ACHN (cell line): Measurements from ENCODE around the gene ADGRB3.

Source experiments
- DNase-seq: peaks from one replicate; pipeline ENCODE4 v3.0.0-alpha.2; 2015
- in situ Hi-C: cut with HindIII; loops from 2 replicates; pipeline ENCODE4 v1.10.0; 2017; ENCODE audit warnings: low sequenced_read_pairs, low pct_ligation_motif_present, low pct_unique_long_range_greater_than_20kb

The ADGRB3 gene

GRCh38 chr6:69293471-69293870, 658.4 kb downstream of the ADGRB3 start:
- in situ Hi-C loops: no loop called here
- DNase-seq: no peak

- in situ Hi-C loops: no loop called here
Measured at GRCh38 chr6:69294407-69294806, 659.3 kb downstream of the ADGRB3 start.

GRCh38 chr6:69294862-69295261, 659.8 kb downstream of the ADGRB3 start:
- in situ Hi-C loops: no loop called here
- no peak for DNase-seq

More at GRCh38 chr6:69294407-69294806, 659.3 kb downstream of the ADGRB3 start:
- DNase-seq: no peak

DNA sequence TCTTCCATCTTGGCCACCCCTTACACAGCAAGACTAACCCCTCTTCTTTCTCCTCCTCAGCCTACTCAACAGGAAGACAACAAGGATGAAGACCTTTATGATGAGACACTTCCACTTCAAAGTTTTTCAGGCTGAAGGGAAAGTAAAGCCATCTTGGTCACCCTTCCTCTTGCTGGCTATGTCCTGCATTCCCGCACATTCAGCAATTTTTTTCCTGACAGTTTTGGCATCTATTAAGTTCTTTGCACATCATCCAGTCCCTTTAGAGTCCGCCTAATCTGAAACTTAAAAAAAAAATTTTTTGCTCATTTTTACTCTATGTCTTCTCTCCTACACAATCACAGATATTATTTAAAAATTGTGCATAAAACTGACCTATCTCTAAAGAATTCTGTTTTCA, 668.3 kb downstream of the ADGRB3 start:
- in situ Hi-C loops: no loop called here
- DNase-seq: no peak

DNA sequence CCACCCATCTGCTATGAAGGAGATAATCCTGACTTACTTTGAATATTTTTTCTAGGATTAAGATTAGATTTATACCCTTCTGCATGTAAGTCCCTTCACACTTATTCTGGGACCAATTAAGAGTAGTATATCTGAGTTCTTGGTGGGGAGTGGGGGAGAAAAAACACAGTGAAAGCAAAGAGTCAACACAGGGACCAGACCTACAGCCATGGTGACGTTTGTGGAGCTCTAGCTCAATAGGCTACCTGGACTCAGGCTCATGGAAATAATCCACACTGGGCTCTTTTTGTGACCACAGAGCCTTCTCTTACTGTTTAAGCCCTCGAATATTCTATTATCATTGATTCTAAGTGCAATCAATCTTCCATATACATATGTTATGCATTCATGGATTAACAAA, 670.4 kb downstream of the ADGRB3 start:
- in situ Hi-C loops: no loop called here
- no peak for DNase-seq

GRCh38 chr6:69308584-69308983, 673.5 kb downstream of the ADGRB3 start:
- DNase-seq: no peak
- in situ Hi-C loops: no loop called here

GRCh38 chr6:69311888-69312287, 676.8 kb downstream of the ADGRB3 start:
- no peak for DNase-seq
- in situ Hi-C loops: no loop called here

DNA sequence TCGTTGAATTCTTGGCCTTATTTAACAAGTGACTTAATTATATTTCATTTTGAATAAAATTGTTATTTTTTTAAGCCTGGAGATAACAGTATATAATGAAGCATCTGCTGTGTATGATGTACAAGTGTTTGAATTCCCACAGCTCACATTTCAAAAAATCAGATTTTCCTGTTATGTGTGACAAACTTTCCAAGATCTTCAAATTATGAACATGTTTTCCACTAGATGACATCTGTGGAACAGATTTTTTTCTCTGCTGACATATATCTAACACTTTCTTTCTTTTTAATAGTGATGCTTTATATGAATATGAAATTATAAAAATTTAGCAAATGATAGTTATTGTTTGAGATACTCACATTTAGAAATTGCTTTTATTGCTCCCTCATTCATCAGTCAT, 678.9 kb downstream of the ADGRB3 start:
- no peak for DNase-seq
- in situ Hi-C loops: no loop called here

GRCh38 chr6:69314531-69314930, 679.4 kb downstream of the ADGRB3 start:
- in situ Hi-C loops: no loop called here
- DNase-seq: no peak

DNA sequence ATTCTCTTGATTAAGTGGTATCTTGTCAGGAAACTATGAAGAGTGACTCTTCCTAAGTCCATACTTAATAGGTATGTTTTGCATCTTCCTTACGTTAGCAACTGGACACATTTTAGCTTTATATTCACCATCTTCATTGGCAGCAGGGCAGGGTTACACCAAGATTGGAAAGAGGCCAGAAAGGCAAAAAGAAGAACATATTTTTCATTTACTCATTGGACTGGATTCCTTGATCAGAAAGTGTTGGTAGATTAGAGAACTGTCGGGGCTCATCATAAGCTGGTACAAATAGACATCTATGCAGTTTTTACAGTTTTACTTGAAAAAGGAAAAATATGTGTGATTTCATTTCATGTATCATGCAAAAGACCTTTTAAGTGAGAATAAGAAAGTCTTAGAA, 696.8 kb downstream of the ADGRB3 start:
- no peak for DNase-seq
- in situ Hi-C loops: no loop called here

DNA sequence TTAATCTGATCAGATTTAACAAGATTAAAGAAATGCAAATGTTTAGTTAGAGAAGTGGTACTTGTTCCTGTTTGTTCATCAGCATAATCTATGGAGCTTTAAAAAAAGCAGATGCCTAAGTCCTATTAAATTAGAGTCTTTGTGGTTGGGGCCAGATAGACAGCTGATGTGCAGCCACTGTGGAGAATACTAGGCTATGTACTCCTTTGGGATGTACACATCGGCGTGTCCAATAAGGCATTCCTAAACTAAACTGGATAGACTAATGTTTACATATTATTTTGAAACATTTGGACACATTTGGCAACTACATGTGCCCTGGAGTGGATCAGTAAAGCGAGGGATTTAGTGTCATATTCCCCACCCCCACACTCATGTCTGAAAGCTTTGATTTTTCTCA, 702.2 kb downstream of the ADGRB3 start:
- in situ Hi-C loops: no loop called here
- DNase-seq: no peak

- in situ Hi-C loops: no loop called here
- no peak for DNase-seq
Measured at GRCh38 chr6:69338431-69339162, 703.5 kb downstream of the ADGRB3 start.

GRCh38 chr6:69339163-69339550, 704.1 kb downstream of the ADGRB3 start:
- in situ Hi-C loops: no loop called here
- no peak for DNase-seq

DNA sequence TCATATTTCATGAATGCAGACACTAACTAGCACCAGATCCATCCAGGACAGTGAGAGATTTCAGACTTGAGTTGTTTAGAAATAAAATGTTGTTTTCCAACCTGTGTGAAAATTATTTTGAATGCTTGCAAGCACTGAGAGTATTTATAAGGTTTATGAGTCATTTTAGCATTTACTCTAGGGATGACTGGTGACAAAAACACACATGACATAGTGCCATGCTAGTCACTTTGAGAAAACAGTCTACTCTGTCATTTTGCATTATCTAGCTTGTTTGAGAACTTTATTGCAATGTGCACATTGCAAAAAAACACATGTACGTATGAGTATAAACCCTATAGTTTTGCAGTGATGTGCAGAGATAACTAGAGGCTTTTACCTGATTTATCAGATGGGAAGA, 705.1 kb downstream of the ADGRB3 start:
- in situ Hi-C loops: no loop called here
- DNase-seq: no peak

DNA sequence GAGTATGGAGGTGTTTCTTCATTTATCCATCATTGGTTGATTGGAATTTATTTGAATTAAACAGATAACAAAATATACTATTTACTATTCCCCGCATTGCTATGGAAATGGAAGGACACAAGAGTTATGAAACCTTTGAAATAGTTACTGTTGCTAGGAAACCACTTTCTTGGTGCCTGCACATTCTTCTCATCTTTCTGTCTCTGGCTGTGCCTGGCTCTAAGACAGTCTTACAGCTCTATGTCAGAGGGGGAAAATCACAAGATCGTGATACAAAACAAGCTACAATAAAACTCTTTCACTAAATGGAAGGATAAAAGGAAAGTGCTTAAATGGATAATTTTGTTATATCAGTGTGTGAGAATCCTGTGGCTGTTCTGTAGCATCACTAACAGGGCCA, 708.8 kb downstream of the ADGRB3 start:
- no peak for DNase-seq
- in situ Hi-C loops: no loop called here

- in situ Hi-C loops: no loop called here
- no peak for DNase-seq
Measured at GRCh38 chr6:69349771-69350170, 714.7 kb downstream of the ADGRB3 start.

GRCh38 chr6:69362209-69362608, 727.1 kb downstream of the ADGRB3 start:
- in situ Hi-C loops: no loop called here
- no peak for DNase-seq

DNA sequence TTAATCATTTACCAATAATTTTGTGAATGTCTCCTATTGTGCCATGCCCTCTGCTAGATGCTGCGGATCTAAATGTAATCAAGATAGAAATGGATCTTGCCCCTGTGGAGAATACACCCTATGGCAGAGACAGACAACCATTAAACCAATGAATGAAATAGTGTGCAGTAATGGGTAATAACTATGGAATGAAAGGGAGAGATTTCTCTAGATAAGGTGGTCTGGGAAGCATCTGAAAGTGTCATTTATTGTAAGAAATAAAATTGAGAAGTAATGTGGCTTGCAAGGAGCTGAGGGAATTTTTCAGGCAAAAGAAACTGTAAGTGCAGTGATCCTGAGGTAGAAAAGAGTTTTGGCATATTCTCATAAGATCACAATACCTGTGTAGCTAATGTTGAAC, 731.7 kb downstream of the ADGRB3 start:
- in situ Hi-C loops: no loop called here
- no peak for DNase-seq

DNA sequence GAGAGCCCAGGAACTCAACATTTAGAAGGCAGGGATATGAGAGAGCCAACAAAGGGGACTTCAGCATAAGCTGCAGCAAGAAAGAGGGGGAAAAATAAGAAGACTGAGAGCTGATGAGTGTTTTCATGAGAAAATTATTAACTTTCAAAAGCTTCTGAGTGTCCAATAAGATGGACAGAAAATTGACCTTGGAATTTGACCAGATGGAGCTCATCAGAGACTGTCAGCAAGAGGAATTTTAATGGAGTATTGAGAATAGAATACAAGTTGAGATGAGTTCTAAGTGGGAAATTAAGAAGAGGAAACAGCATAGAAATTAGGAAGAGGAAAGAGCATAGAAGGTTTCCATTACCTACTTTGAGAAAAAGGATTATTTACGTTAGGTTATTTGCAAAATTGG, 733.5 kb downstream of the ADGRB3 start:
- in situ Hi-C loops: no loop called here
- DNase-seq: peak; percentile 1

GRCh38 chr6:69370763-69371162, 735.7 kb downstream of the ADGRB3 start:
- in situ Hi-C loops: no loop called here

GRCh38 chr6:69378326-69378725, 743.2 kb downstream of the ADGRB3 start:
- in situ Hi-C loops: no loop called here
- no peak for DNase-seq

More at GRCh38 chr6:69370763-69371162, 735.7 kb downstream of the ADGRB3 start:
- no peak for DNase-seq
